WTC11 (cell line): Measurements from ENCODE around the gene ADD2. TPM values are rescaled to one million over a fixed set of nuclear protein-coding genes. Genes with fewer than 3 reads are reported as not detected.

Experiments used
- ATAC-seq: fragments of 200-7000 bp; cut with Tn5 transposase; 2 replicates; pipeline ENCODE4 v1.10.0; 2021; ENCODE audit warnings: mild to moderate bottlenecking, moderate library complexity
- CTCF ChIA-PET: fragments of 300-600 bp; sonication (Branson Sonifier 250); formaldehyde crosslinking; loops from one replicate; lab custom pipeline; 2021; ENCODE audit warnings: antibody characterized with exemption; lab: Charles Lee
- POLR2A ChIA-PET: fragments of 350-600 bp; sonication (Branson Sonifier 250); formaldehyde crosslinking; loops from one replicate; lab custom pipeline; 2021; ENCODE audit warnings: antibody characterized with exemption; lab: Charles Lee
- DNase-seq: peaks from one replicate; pipeline ENCODE4 v3.0.0; 2021; ENCODE audit warnings: low spot score
- H3K27ac Mint-ChIP-seq: 2 replicates; pipeline ENCODE4 v1.8.0; 2021; ENCODE audit warnings: mixed read lengths
- H3K27me3 Mint-ChIP-seq: 2 replicates; pipeline ENCODE4 v1.8.0; 2021; ENCODE audit warnings: low read depth, mild to moderate bottlenecking, moderate library complexity, mixed read lengths
- H3K36me3 Mint-ChIP-seq: 2 replicates; pipeline ENCODE4 v1.8.0; 2021; ENCODE audit warnings: mixed read lengths
- H3K4me1 Mint-ChIP-seq: 2 replicates; pipeline ENCODE4 v1.8.0; 2022; ENCODE audit warnings: mixed read lengths
- H3K4me3 Mint-ChIP-seq: 2 replicates; pipeline ENCODE4 v1.8.0; 2021; ENCODE audit warnings: mild to moderate bottlenecking, moderate library complexity, mixed read lengths
- H3K9me3 Mint-ChIP-seq: 2 replicates; pipeline ENCODE4 v1.8.0; 2021; ENCODE audit warnings: mixed read lengths
- ATF2 ChIP-seq: sonication (generic); formaldehyde crosslinking; IDR thresholded peaks from 2 replicates; pipeline ENCODE4 v1.8.1; 2022; ENCODE audit warnings: low read depth, missing genetic modification reagents, borderline replicate concordance
- CBFB ChIP-seq: sonication (generic); formaldehyde crosslinking; IDR thresholded peaks from 2 replicates; pipeline ENCODE4 v1.8.1; 2022; ENCODE audit warnings: mild to moderate bottlenecking, low read depth, missing genetic modification reagents
- CDX4 ChIP-seq: fragments of 250-450 bp; sonication (Bioruptor Pico); IDR thresholded peaks from 2 replicates; pipeline ENCODE4 v1.9.0; 2021; ENCODE audit warnings: moderate library complexity, mild to moderate bottlenecking, inconsistent platforms, borderline replicate concordance
- ELF4 ChIP-seq: sonication (generic); formaldehyde crosslinking; IDR thresholded peaks from 2 replicates; pipeline ENCODE4 v1.8.1; 2022; ENCODE audit warnings: low read depth, mild to moderate bottlenecking, moderate library complexity, missing genetic modification reagents
- ERG ChIP-seq: fragments of 250-450 bp; sonication (Bioruptor Pico); IDR thresholded peaks from 2 replicates; pipeline ENCODE4 v1.8.0; 2021; ENCODE audit warnings: mild to moderate bottlenecking
- FOXJ3 ChIP-seq: sonication (generic); formaldehyde crosslinking; IDR thresholded peaks from 2 replicates; pipeline ENCODE4 v1.9.0; 2021; ENCODE audit warnings: missing genetic modification reagents, mild to moderate bottlenecking, borderline replicate concordance
- GABPB1 ChIP-seq: sonication (generic); formaldehyde crosslinking; IDR thresholded peaks from 2 replicates; pipeline ENCODE4 v1.8.1; 2023; ENCODE audit warnings: mild to moderate bottlenecking, missing genetic modification reagents
- NR1H2 ChIP-seq: sonication (generic); formaldehyde crosslinking; IDR thresholded peaks from 2 replicates; pipeline ENCODE4 v1.9.0; 2021; ENCODE audit warnings: mild to moderate bottlenecking, moderate library complexity, missing genetic modification reagents
- PREB ChIP-seq: sonication (generic); formaldehyde crosslinking; IDR thresholded peaks from 2 replicates; pipeline ENCODE4 v1.8.1; 2022; ENCODE audit warnings: mild to moderate bottlenecking, missing genetic modification reagents, moderate library complexity, borderline replicate concordance
- RELA ChIP-seq: sonication (generic); formaldehyde crosslinking; IDR thresholded peaks from 2 replicates; pipeline ENCODE4 v1.8.1; 2022; ENCODE audit warnings: missing genetic modification reagents, mild to moderate bottlenecking, borderline replicate concordance
- SMAD3 ChIP-seq: sonication (generic); formaldehyde crosslinking; IDR thresholded peaks from 2 replicates; pipeline ENCODE4 v1.8.0; 2022; ENCODE audit warnings: missing genetic modification reagents, mild to moderate bottlenecking, borderline replicate concordance
- USF1 ChIP-seq: sonication (generic); formaldehyde crosslinking; IDR thresholded peaks from 2 replicates; pipeline ENCODE4 v1.8.0; 2022; ENCODE audit warnings: mild to moderate bottlenecking, missing genetic modification reagents
- ZNF396 ChIP-seq: fragments of 250-450 bp; sonication (Bioruptor Pico); IDR thresholded peaks from 2 replicates; pipeline ENCODE4 v1.8.0; 2021; ENCODE audit warnings: mild to moderate bottlenecking, moderate library complexity, borderline replicate concordance
- total RNA-seq: library from RNA; stranded (reverse); gene quantifications from 3 replicates; pipeline ENCODE4 v1.2.3, GENCODE V29; 2021
- TF ChIP-seq, protein P1 (sequence below): sonication (generic); formaldehyde crosslinking; conservative IDR thresholded peaks from 2 replicates; pipeline ENCODE4 v1.8.1; 2023; ENCODE audit warnings: mild to moderate bottlenecking, low read depth, missing genetic modification reagents, moderate library complexity
- TF ChIP-seq, protein P2 (sequence below): fragments of 250-450 bp; sonication (Bioruptor Pico); IDR thresholded peaks from 2 replicates; pipeline ENCODE4 v1.9.0; 2021; ENCODE audit warnings: mild to moderate bottlenecking

ADD2 gene
- total RNA-seq, 1 experiment from 2014 or later = 196 TPM

GRCh38 chr2:70705160-70705850 is 62.7 kb downstream of the ADD2 start (continued):
- TF ChIP-seq USF1 (CRISPR knock-in tag) (no peak), GABPB1 (CRISPR knock-in tag) (no peak), RELA (CRISPR knock-in tag) (no peak)
- TF ChIP-seq, protein P1, sequence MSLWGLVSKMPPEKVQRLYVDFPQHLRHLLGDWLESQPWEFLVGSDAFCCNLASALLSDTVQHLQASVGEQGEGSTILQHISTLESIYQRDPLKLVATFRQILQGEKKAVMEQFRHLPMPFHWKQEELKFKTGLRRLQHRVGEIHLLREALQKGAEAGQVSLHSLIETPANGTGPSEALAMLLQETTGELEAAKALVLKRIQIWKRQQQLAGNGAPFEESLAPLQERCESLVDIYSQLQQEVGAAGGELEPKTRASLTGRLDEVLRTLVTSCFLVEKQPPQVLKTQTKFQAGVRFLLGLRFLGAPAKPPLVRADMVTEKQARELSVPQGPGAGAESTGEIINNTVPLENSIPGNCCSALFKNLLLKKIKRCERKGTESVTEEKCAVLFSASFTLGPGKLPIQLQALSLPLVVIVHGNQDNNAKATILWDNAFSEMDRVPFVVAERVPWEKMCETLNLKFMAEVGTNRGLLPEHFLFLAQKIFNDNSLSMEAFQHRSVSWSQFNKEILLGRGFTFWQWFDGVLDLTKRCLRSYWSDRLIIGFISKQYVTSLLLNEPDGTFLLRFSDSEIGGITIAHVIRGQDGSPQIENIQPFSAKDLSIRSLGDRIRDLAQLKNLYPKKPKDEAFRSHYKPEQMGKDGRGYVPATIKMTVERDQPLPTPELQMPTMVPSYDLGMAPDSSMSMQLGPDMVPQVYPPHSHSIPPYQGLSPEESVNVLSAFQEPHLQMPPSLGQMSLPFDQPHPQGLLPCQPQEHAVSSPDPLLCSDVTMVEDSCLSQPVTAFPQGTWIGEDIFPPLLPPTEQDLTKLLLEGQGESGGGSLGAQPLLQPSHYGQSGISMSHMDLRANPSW (CRISPR knock-in tag) = no peak

- TF ChIP-seq PREB (CRISPR knock-in tag) (no peak), RELA (CRISPR knock-in tag) (no peak), NR1H2 (CRISPR knock-in tag) (no peak), ELF4 (CRISPR knock-in tag) (no peak), CBFB (CRISPR knock-in tag) (no peak), ZNF396 (CRISPR knock-in tag) (no peak)
- TF ChIP-seq, protein P2, sequence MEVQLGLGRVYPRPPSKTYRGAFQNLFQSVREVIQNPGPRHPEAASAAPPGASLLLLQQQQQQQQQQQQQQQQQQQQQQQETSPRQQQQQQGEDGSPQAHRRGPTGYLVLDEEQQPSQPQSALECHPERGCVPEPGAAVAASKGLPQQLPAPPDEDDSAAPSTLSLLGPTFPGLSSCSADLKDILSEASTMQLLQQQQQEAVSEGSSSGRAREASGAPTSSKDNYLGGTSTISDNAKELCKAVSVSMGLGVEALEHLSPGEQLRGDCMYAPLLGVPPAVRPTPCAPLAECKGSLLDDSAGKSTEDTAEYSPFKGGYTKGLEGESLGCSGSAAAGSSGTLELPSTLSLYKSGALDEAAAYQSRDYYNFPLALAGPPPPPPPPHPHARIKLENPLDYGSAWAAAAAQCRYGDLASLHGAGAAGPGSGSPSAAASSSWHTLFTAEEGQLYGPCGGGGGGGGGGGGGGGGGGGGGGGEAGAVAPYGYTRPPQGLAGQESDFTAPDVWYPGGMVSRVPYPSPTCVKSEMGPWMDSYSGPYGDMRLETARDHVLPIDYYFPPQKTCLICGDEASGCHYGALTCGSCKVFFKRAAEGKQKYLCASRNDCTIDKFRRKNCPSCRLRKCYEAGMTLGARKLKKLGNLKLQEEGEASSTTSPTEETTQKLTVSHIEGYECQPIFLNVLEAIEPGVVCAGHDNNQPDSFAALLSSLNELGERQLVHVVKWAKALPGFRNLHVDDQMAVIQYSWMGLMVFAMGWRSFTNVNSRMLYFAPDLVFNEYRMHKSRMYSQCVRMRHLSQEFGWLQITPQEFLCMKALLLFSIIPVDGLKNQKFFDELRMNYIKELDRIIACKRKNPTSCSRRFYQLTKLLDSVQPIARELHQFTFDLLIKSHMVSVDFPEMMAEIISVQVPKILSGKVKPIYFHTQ (CRISPR knock-in tag) = no peak
- TF ChIP-seq, all 79 proteins: peak for 0
- H3K9me3 Mint-ChIP-seq = no peaks in the 10 kb centered on the region
- H3K27me3 Mint-ChIP-seq = no peaks in the 10 kb centered on the region
- ATAC-seq (0 out of 2 replicates have a peak, but pooled peaks have one; percentile 21), DNase-seq (no peak)
- no peak overlapping the region for H3K27ac Mint-ChIP-seq
- H3K4me1 Mint-ChIP-seq = peaks cover 19% of the 10 kb centered on the region; the same call in 1 of the 2 replicates
- POLR2A ChIA-PET = interaction anchor here (0.7 kb wide), 1 partner anchor 61 kb away, joined by 3 read pairs; no protein-coding TSS in a partner anchor
- CTCF ChIA-PET = interaction anchor here (0.6 to 1.0 kb wide), 3 partner anchors 14 to 81 kb away, joined by 4 to 7 read pairs (median 6); partner anchors contain the start of gene ADD2
- no peak overlapping the region for H3K4me3 Mint-ChIP-seq
- H3K36me3 Mint-ChIP-seq = peaks cover 34% of the 10 kb centered on the region
Observed at GRCh38 chr2:70703900-70704549, 64.0 kb downstream of the ADD2 start.

- no peak overlapping the region for H3K27ac Mint-ChIP-seq
- no peak for ATAC-seq
- H3K9me3 Mint-ChIP-seq = no peaks in the 10 kb centered on the region
- no peaks in the 10 kb centered on the region for H3K27me3 Mint-ChIP-seq
- no peak overlapping the region for H3K4me3 Mint-ChIP-seq
- ChIA-PET POLR2A (no interaction called here), CTCF (interaction anchor here (1.6 kb wide), 1 partner anchor 66 kb away, joined by 5 read pairs; the partner anchor contains the start of gene ADD2)
- H3K36me3 Mint-ChIP-seq = peaks cover 33% of the 10 kb centered on the region
- DNase-seq = no peak
- peaks cover 16% of the 10 kb centered on the region; the same call in 1 of the 2 replicates for H3K4me1 Mint-ChIP-seq
- TF ChIP-seq ERG (CRISPR knock-in tag) = no peak
- TF ChIP-seq CDX4 (CRISPR knock-in tag) = no peak
- TF ChIP-seq SMAD3 (CRISPR knock-in tag) = no peak
- no peak for TF ChIP-seq FOXJ3 (CRISPR knock-in tag)
- TF ChIP-seq ATF2 (CRISPR knock-in tag) = no peak
Observed at GRCh38 chr2:70702711-70703395, 65.1 kb downstream of the ADD2 start.
